SK-N-SH treated with all-trans-retinoic acid at 6 μM for 48 hours (cell line): ENCODE data around the gene CCDC63.

ENCODE experiments used
- BACH2 ChIP-seq: fragments of 250-450 bp; sonication (Bioruptor Pico); IDR thresholded peaks from 2 replicates; pipeline ENCODE4 v1.9.0; 2021; ENCODE audit warnings: mild to moderate bottlenecking, borderline replicate concordance
- CREB5 ChIP-seq: fragments of 250-450 bp; sonication (Bioruptor Pico); IDR thresholded peaks from 2 replicates; pipeline ENCODE4 v1.5.1; 2020; ENCODE audit warnings: low read depth, mild to moderate bottlenecking, moderate library complexity
- CSRNP3 ChIP-seq: fragments of 250-450 bp; sonication (Bioruptor Pico); IDR thresholded peaks from 2 replicates; pipeline ENCODE4 v1.5.1; 2021; ENCODE audit warnings: mild to moderate bottlenecking, moderate library complexity
- GLIS3 ChIP-seq: fragments of 250-450 bp; sonication (Bioruptor Pico); IDR thresholded peaks from 2 replicates; pipeline ENCODE4 v1.5.0; 2020; ENCODE audit warnings: mild to moderate bottlenecking, moderate library complexity
- RARB ChIP-seq: fragments of 250-450 bp; sonication (Bioruptor Pico); IDR thresholded peaks from 2 replicates; pipeline ENCODE4 v1.8.0; 2021; ENCODE audit warnings: mild to moderate bottlenecking, moderate library complexity
- TOX ChIP-seq: fragments of 250-450 bp; sonication (Bioruptor Pico); IDR thresholded peaks from 2 replicates; pipeline ENCODE4 v1.8.0; 2021; ENCODE audit warnings: mild to moderate bottlenecking, moderate library complexity, borderline replicate concordance
- ZC3H10 ChIP-seq: fragments of 250-450 bp; sonication (Bioruptor Pico); IDR thresholded peaks from 2 replicates; pipeline ENCODE4 v1.5.1; 2021; ENCODE audit warnings: mild to moderate bottlenecking, moderate library complexity
- ZNF565 ChIP-seq: fragments of 450-650 bp; formaldehyde crosslinking; conservative IDR thresholded peaks from 2 replicates; pipeline ENCODE4 v1.5.0; 2020; ENCODE audit warnings: low read depth, mild to moderate bottlenecking, moderate library complexity
- TF ChIP-seq, protein P1 (sequence below): fragments of 250-450 bp; sonication (Bioruptor Pico); IDR thresholded peaks from 2 replicates; pipeline ENCODE4 v1.8.0; 2020; ENCODE audit warnings: mild to moderate bottlenecking, moderate library complexity, borderline replicate concordance

- TF ChIP-seq CSRNP3 (CRISPR knock-in tag) (no peak), BACH2 (CRISPR knock-in tag) (no peak), GLIS3 (CRISPR knock-in tag) (no peak), TOX (CRISPR knock-in tag) (no peak), RARB (CRISPR knock-in tag) (no peak), CREB5 (no peak), ZNF565 (no peak), ZC3H10 (CRISPR knock-in tag) (no peak)
- TF ChIP-seq, protein P1, sequence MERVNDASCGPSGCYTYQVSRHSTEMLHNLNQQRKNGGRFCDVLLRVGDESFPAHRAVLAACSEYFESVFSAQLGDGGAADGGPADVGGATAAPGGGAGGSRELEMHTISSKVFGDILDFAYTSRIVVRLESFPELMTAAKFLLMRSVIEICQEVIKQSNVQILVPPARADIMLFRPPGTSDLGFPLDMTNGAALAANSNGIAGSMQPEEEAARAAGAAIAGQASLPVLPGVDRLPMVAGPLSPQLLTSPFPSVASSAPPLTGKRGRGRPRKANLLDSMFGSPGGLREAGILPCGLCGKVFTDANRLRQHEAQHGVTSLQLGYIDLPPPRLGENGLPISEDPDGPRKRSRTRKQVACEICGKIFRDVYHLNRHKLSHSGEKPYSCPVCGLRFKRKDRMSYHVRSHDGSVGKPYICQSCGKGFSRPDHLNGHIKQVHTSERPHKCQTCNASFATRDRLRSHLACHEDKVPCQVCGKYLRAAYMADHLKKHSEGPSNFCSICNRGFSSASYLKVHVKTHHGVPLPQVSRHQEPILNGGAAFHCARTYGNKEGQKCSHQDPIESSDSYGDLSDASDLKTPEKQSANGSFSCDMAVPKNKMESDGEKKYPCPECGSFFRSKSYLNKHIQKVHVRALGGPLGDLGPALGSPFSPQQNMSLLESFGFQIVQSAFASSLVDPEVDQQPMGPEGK (CRISPR knock-in tag) = no peak
These were observed 25.3 kb downstream of the CCDC63 start for GRCh38 chr12:110872100-110872499.
